SKM-1 treated with dmso at 0.1 percent for 144 hours (cell line): ENCODE data around the gene NAXE.
"Not testable (repeated sequence)": the region's sequence is repeated elsewhere in the genome, so short reads cannot be mapped to it uniquely, and the experiment has no call there.

ENCODE experiments used
- DNase-seq: peaks from one replicate; lab custom pipeline; 2025; ENCODE audit not compliant: unreplicated experiment; lab: John Stamatoyannopoulos, UW

Gene NAXE

GRCh38 chr1:156622581-156623297 lies 31.2 kb downstream of the NAXE start:
- no peak for DNase-seq

- DNase-seq: peak; percentile 34
Observed at GRCh38 chr1:156623946-156624813, 32.6 kb downstream of the NAXE start.

GRCh38 chr1:156624814-156625435 lies 33.3 kb downstream of the NAXE start:
- DNase-seq: no peak

- peak; percentile 17 for DNase-seq
Observed at GRCh38 chr1:156625436-156626078, 34.0 kb downstream of the NAXE start.

GRCh38 chr1:156626079-156626438 lies 34.5 kb downstream of the NAXE start:
- no peak for DNase-seq

- peak; percentile 30 for DNase-seq
Observed at GRCh38 chr1:156627313-156627880, 35.8 kb downstream of the NAXE start.

GRCh38 chr1:156629823-156630449 lies 38.4 kb downstream of the NAXE start:
- no peak for DNase-seq

- DNase-seq: not testable (repeated sequence)
Observed at GRCh38 chr1:156631152-156631551, 39.6 kb downstream of the NAXE start.

- DNase-seq: no peak
Observed at GRCh38 chr1:156632355-156632754, 40.8 kb downstream of the NAXE start.

GRCh38 chr1:156638189-156638985 lies 46.8 kb downstream of the NAXE start:
- DNase-seq: no peak

- DNase-seq: no peak
Observed at GRCh38 chr1:156639601-156640101, 48.1 kb downstream of the NAXE start.

- no peak for DNase-seq
Observed at GRCh38 chr1:156640842-156641706, 49.5 kb downstream of the NAXE start.

GRCh38 chr1:156641761-156642264 lies 50.2 kb downstream of the NAXE start, which contains the start of gene BCAN:
BCAN (plus strand) TSS chr1:156642117; CDS start chr1:156646055, 3,938 bp downstream.
- DNase-seq: no peak

GRCh38 chr1:156642265-156643048 lies 50.9 kb downstream of the NAXE start:
- DNase-seq: no peak

GRCh38 chr1:156643049-156643777 lies 51.6 kb downstream of the NAXE start:
- no peak for DNase-seq

- DNase-seq: no peak
Observed at GRCh38 chr1:156643778-156644092, 52.2 kb downstream of the NAXE start.
